Nephron progenitor cell (in vitro differentiated cells): ENCODE results near the gene MT1F.
"Not testable (repeated sequence)": the region's sequence is repeated elsewhere in the genome, so short reads cannot be mapped to it uniquely, and the experiment has no call there.

Experiments
- DNase-seq: peaks from one replicate; pipeline ENCODE4 v3.0.0; 2021
- H3K27ac Mint-ChIP-seq: 2 replicates; pipeline ENCODE4 v1.8.0; 2021; ENCODE audit warnings: mild to moderate bottlenecking, moderate library complexity, mixed read lengths
- H3K27me3 Mint-ChIP-seq: 2 replicates; pipeline ENCODE4 v1.8.0; 2021; ENCODE audit warnings: mild to moderate bottlenecking, low read depth, mixed read lengths; ENCODE audit not compliant: poor library complexity
- H3K36me3 Mint-ChIP-seq: 2 replicates; pipeline ENCODE4 v1.8.0; 2021; ENCODE audit warnings: low read depth, mixed read lengths
- H3K4me1 Mint-ChIP-seq: 2 replicates; pipeline ENCODE4 v1.8.0; 2021; ENCODE audit warnings: mixed read lengths
- H3K4me3 Mint-ChIP-seq: 2 replicates; pipeline ENCODE4 v1.8.0; 2021; ENCODE audit warnings: mild to moderate bottlenecking, moderate library complexity, mixed read lengths
- H3K9me3 Mint-ChIP-seq: 2 replicates; pipeline ENCODE4 v1.8.0; 2021; ENCODE audit warnings: mild to moderate bottlenecking, moderate library complexity, mixed read lengths
- CTCF ChIP-seq: fragments of 200-600 bp; sonication (generic); IDR thresholded peaks from 2 replicates; pipeline ENCODE4 v1.5.0; 2021; ENCODE audit warnings: antibody characterized with exemption

The MT1F gene

GRCh38 chr16:56617212-56618085, 40.3 kb upstream of the MT1F start:
- H3K27ac Mint-ChIP-seq = no peak overlapping the region
- H3K9me3 Mint-ChIP-seq = no peaks in the 10 kb centered on the region
- peak overlapping the region; percentile 80 for H3K4me3 Mint-ChIP-seq
- H3K4me1 Mint-ChIP-seq = peaks cover 31% of the 10 kb centered on the region
- H3K36me3 Mint-ChIP-seq = no peaks in the 10 kb centered on the region
- no peak for TF ChIP-seq CTCF
- H3K27me3 Mint-ChIP-seq = peaks cover 100% of the 10 kb centered on the region
- DNase-seq = peak; percentile 67

DNA sequence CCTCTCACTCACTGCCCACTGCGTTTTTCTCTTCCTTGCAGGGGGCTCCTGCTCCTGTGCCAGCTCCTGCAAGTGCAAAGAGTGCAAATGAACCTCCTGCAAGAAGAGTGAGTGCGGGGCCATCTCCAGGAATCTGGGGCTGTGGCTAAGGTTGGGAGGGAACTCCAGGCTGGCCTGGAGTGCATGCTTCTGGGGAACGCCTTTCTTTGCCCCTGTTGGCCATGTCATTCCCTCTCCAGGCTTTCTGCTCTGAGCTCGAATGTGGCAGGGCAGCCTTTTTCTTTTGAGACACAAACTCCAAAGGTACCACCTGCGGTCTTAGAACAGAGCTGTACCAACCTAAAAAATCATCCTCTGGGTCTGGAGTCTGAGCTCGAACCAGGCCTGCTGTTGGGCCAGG, 39.6 kb upstream of the MT1F start:
- Mint-ChIP-seq H3K4me3 (no peak overlapping the region), H3K27ac (no peak overlapping the region), H3K27me3 (peaks cover 100% of the 10 kb centered on the region), H3K36me3 (no peaks in the 10 kb centered on the region), H3K4me1 (peaks cover 31% of the 10 kb centered on the region), H3K9me3 (peaks cover 6% of the 10 kb centered on the region)
- TF ChIP-seq CTCF = no peak
- DNase-seq = no peak

- peak overlapping the region; percentile 14 for H3K4me3 Mint-ChIP-seq
- DNase-seq = no peak
- H3K9me3 Mint-ChIP-seq = peaks cover 18% of the 10 kb centered on the region
- H3K27ac Mint-ChIP-seq = no peak overlapping the region
- H3K36me3 Mint-ChIP-seq = no peaks in the 10 kb centered on the region
- TF ChIP-seq CTCF = no peak
- H3K4me1 Mint-ChIP-seq = peaks cover 36% of the 10 kb centered on the region
- H3K27me3 Mint-ChIP-seq = peaks cover 100% of the 10 kb centered on the region
Observed at GRCh38 chr16:56620339-56620897, 37.3 kb upstream of the MT1F start.

DNA sequence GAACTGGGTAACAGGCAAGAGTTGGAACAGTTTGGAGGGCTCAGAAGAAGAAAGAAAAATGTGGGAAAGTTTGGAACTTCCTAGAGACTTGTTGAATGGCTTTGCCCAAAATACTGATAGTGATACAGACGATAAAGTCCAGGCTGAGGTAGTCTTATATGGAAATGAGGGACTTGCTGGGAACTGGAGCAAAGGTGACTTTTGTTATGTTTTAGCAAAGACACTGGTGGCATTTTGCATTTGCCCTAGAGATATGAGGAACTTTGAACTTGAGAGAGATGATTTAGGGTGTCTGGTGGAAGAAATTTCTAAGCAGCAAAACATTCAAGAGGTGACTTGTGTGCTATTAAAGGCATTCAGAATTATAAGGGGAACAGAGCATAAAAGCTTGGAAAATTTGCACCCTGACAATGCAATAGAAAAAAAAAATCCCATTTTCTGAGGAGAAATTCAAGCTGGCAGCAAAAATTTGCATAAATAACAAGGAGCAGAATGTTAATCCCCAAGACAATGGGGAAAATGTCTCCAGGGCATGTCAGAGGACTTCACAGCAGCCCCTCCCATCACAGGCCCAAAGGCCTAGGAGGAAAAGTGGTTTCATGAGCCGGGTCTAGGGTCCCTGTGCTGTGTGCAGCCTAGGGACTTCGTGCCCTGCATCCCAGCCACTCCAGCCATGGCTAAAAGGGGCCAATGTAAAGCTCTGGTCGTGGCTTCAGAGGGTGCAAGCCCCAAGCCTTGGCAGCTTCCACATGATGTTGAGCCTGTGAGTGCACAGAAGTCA, 35.9 kb upstream of the MT1F start:
- H3K27ac Mint-ChIP-seq, DNase-seq, H3K36me3 Mint-ChIP-seq, H3K4me3 Mint-ChIP-seq: not testable (repeated sequence)
- H3K4me1 Mint-ChIP-seq = peaks cover 42% of the 10 kb centered on the region
- peaks cover 18% of the 10 kb centered on the region for H3K9me3 Mint-ChIP-seq
- peaks cover 100% of the 10 kb centered on the region for H3K27me3 Mint-ChIP-seq

- H3K27ac Mint-ChIP-seq, H3K4me3 Mint-ChIP-seq, DNase-seq, H3K36me3 Mint-ChIP-seq: not testable (repeated sequence)
- peaks cover 34% of the 10 kb centered on the region for H3K4me1 Mint-ChIP-seq
- H3K9me3 Mint-ChIP-seq = peaks cover 18% of the 10 kb centered on the region
- H3K27me3 Mint-ChIP-seq = peaks cover 100% of the 10 kb centered on the region
Observed at GRCh38 chr16:56623184-56623583, 34.6 kb upstream of the MT1F start.

GRCh38 chr16:56623637-56624036, 34.1 kb upstream of the MT1F start:
- Mint-ChIP-seq H3K4me1 (peaks cover 31% of the 10 kb centered on the region), H3K4me3 (no peak overlapping the region), H3K27ac (no peak overlapping the region), H3K9me3 (peaks cover 18% of the 10 kb centered on the region), H3K27me3 (peaks cover 100% of the 10 kb centered on the region), H3K36me3 (no peaks in the 10 kb centered on the region)
- no peak for DNase-seq
- no peak for TF ChIP-seq CTCF
